Mammary epithelial cell (primary cell): ENCODE measurements around the gene KLF16.

Source experiments
- EZH2 ChIP-seq: IDR thresholded peaks from 2 replicates; pipeline ENCODE4 v1.6.1; 2012; ENCODE audit warnings: low read length, inconsistent platforms, borderline replicate concordance
- TF ChIP-seq, protein P1 (sequence below), 2 donors: IDR thresholded peaks in 1 of 2; conservative IDR thresholded peaks in 1 of 2; 2 replicates each; pipeline ENCODE4 v1.5.1; 2011 to 2012; ENCODE audit warnings: inconsistent platforms in 2 of 2, low read length in 2 of 2, mild to moderate bottlenecking in 2 of 2, control low read depth in 1 of 2, low read depth in 1 of 2; ENCODE audit not compliant: insufficient read depth in 1 of 2; ENCODE audit errors: extremely low read depth in 1 of 2

DNA sequence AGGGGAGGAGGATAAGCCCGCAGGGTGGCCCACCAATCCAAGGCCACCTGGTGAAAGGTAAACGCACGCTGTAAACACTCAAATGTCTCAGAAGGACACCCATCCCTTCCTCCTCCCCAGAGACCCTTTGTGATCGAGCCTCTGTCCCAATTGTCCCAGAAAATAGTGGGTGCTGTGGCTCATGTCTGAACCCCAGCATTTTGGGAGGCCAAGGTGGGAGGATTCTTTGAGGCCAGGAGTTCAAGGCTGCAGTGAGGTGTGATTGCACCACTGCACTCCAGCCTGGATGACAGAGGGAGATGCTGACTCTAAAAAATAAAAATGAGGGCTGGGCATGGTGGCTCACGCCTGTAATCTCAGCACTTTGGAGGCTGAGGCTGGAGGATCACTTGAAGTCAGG, 25.0 kb upstream of the KLF16 start:
- TF ChIP-seq, protein P1, sequence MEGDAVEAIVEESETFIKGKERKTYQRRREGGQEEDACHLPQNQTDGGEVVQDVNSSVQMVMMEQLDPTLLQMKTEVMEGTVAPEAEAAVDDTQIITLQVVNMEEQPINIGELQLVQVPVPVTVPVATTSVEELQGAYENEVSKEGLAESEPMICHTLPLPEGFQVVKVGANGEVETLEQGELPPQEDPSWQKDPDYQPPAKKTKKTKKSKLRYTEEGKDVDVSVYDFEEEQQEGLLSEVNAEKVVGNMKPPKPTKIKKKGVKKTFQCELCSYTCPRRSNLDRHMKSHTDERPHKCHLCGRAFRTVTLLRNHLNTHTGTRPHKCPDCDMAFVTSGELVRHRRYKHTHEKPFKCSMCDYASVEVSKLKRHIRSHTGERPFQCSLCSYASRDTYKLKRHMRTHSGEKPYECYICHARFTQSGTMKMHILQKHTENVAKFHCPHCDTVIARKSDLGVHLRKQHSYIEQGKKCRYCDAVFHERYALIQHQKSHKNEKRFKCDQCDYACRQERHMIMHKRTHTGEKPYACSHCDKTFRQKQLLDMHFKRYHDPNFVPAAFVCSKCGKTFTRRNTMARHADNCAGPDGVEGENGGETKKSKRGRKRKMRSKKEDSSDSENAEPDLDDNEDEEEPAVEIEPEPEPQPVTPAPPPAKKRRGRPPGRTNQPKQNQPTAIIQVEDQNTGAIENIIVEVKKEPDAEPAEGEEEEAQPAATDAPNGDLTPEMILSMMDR (conservative IDR thresholded peaks at IDR 0.05 in 1 of 2, IDR thresholded peaks at IDR 0.05 in 1 of 2; ENCODE audit: extremely low read depth in 1 of 2, insufficient read depth in 1 of 2, low read depth in 1 of 2, low read length in 2 of 2), result no peak
- no peak for TF ChIP-seq EZH2
